ENCODE data around the gene TNIP2. TPM values are rescaled to one million over a fixed set of nuclear protein-coding genes. Genes with fewer than 3 reads are reported as not detected.

TNIP2 gene
- total and polyA plus RNA-seq, 2 of the 13 experiments (the other 11 are each of a cell fraction or from before 2014, with no cell fraction given), result 25.6 to 38.0 TPM

DNA sequence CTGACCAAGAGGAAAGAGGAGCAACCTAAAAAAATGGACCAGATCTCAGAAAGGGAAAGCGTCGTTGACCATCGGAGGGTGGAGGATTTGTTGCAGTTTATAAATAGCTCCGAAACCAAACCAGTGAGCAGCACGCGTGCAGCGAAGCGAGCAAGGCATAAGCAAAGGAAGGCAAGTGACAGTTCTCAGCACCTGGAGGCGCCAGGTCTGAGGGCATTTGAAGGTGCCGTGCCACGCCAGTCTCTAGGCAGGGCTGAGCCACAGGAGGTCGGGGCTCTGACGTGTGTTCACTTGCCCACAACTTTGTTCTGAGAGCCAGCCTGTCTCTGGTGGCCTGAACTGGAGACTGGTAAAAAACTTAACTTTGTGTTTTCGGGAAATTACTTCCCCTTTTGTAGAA lies 59.7 kb downstream of the TNIP2 start:
- Histone ChIP-seq H4K20me1 (ENCODE audit: insufficient read depth, low read length) (0 out of 2 replicates have a peak, but pooled peaks cover 2% of the 10 kb centered on the region), H3K27me3 (ENCODE audit: control insufficient read depth in 1 of 2, insufficient read depth in 2 of 2, low read length in 2 of 2) (no peaks in the 10 kb centered on the region), H3K4me3 (replicated peaks in 1 of 3; ENCODE audit: insufficient read depth in 1 of 3, low read depth in 2 of 3, low read length in 3 of 3) (no peak overlapping the region), H3K27ac (ENCODE audit: extremely low read length, insufficient read depth, low read length) (no peak overlapping the region), H3K36me3 (replicated peaks in 1 of 2; ENCODE audit: control insufficient read depth in 1 of 2, insufficient read depth in 2 of 2, low read length in 2 of 2) (peaks cover 42 to 84% of the 10 kb centered on the region in 2 experiments), H3K4me1 (ENCODE audit: insufficient read depth, low read length) (peaks cover 17% of the 10 kb centered on the region), H2AFZ (ENCODE audit: low read length) (no peak overlapping the region), H3K9me3 (ENCODE audit: low read length) (no peaks in the 10 kb centered on the region), H3K4me2 (ENCODE audit: low read depth, low read length) (no peak overlapping the region), H3K9ac (ENCODE audit: insufficient read depth, low read depth, low read length) (no peak overlapping the region), H3K79me2 (ENCODE audit: insufficient read depth, low read length) (no peaks in the 10 kb centered on the region)
- ATAC-seq, result no peak
- 98% methylated on average over 11 of the region's 14 CpGs for WGBS (ENCODE audit: low lambda C conversion rate)
- no peak for DNase-seq (ENCODE audit: low spot score)
- intact Hi-C loops (cut with micrococcal nuclease; ENCODE audit: unreplicated experiment) (no loop called here), in situ Hi-C loops (cut with HindIII; ENCODE audit: extremely low pct_ligation_motif_present, low pct_unique_long_range_greater_than_20kb) (no loop called here)
- TF ChIP-seq ZBTB8A (CRISPR knock-in tag; IDR thresholded peaks at IDR 0.05; ENCODE audit: borderline replicate concordance, low read depth), result no peak
- TF ChIP-seq AKAP8 (CRISPR knock-in tag; IDR thresholded peaks at IDR 0.05), result no peak
- no peak for TF ChIP-seq E2F5 (CRISPR knock-in tag; conservative IDR thresholded peaks at IDR 0.05)
- no peak for TF ChIP-seq PTBP1 (IDR thresholded peaks at IDR 0.05; ENCODE audit: low read depth, low read length, poor library complexity, severe bottlenecking)
- no peak for TF ChIP-seq POLR2AphosphoS5 (IDR thresholded peaks at IDR 0.05; ENCODE audit: low read depth, low read length)
- FAIRE-seq, result no peak
- ChIA-PET CTCF (ENCODE audit: low intra/inter-chr PET ratio, low total read pairs) (no interaction called here), POLR2A (no interaction called here)
- BruUV-seq (replicated peaks), result no TSS peak

DNA sequence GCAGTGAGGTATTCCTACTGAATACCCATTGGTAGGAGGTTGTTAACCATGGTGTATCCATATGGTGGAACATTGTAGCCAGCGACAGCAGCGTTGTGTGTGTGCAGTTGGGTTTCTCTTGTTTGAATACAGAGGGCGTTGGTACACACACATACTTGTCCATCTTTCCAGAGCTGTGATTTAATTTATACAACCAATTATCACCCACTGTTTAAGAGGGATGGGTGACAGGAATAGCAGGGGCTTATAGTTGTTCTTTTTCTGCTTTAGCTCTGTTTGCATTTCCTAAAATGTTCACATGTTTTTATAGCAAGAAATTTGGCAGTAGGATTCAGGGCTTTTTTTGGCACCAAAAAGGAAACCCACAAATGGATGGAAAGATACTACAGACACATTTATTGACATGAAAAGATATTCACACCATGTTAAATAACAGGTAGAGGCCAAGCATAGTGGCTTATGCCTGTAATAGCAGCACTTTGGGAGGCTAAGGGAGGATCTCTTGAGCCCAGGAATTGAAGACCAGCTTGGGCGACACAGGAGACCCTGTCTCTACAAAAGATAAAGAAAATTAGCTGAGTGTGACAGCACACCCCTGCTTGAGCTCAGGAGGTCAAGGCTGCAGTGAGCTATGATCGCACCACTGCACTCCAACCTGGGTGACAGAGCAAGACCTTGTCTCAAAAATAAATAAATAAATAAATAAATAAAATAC lies 60.6 kb downstream of the TNIP2 start:
- H3K4me2 ChIP-seq (ENCODE audit: low read depth, low read length), result no peak overlapping the region
- H3K9ac ChIP-seq (ENCODE audit: insufficient read depth, low read depth, low read length), result no peak overlapping the region
- no TSS peak for BruUV-seq (replicated peaks)
- ChIA-PET POLR2A (no interaction called here), CTCF (ENCODE audit: low intra/inter-chr PET ratio, low total read pairs) (no interaction called here)
- H3K36me3 ChIP-seq (replicated peaks in 1 of 2; ENCODE audit: control insufficient read depth in 1 of 2, insufficient read depth in 2 of 2, low read length in 2 of 2), result peaks cover 45 to 90% of the 10 kb centered on the region in 2 experiments
- 0 out of 2 replicates have a peak, but pooled peaks cover 2% of the 10 kb centered on the region for H4K20me1 ChIP-seq (ENCODE audit: insufficient read depth, low read length)
- 96% methylated on average over 5 of the region's 5 CpGs for WGBS (ENCODE audit: low lambda C conversion rate)
- in situ Hi-C loops (cut with HindIII; ENCODE audit: extremely low pct_ligation_motif_present, low pct_unique_long_range_greater_than_20kb), result no loop called here
- H3K4me1 ChIP-seq (ENCODE audit: insufficient read depth, low read length), result peaks cover 17% of the 10 kb centered on the region
- intact Hi-C loops (cut with micrococcal nuclease; ENCODE audit: unreplicated experiment), result no loop called here
- no peak overlapping the region for H3K27ac ChIP-seq (ENCODE audit: extremely low read length, insufficient read depth, low read length)
- no peak overlapping the region for H2AFZ ChIP-seq (ENCODE audit: low read length)
- no peak for DNase-seq (ENCODE audit: low spot score)
- H3K79me2 ChIP-seq (ENCODE audit: insufficient read depth, low read length), result no peaks in the 10 kb centered on the region
- H3K27me3 ChIP-seq (ENCODE audit: control insufficient read depth in 1 of 2, insufficient read depth in 2 of 2, low read length in 2 of 2), result no peaks in the 10 kb centered on the region
- no peaks in the 10 kb centered on the region for H3K9me3 ChIP-seq (ENCODE audit: low read length)
- ATAC-seq, result no peak
- H3K4me3 ChIP-seq (replicated peaks in 1 of 3; ENCODE audit: insufficient read depth in 1 of 3, low read depth in 2 of 3, low read length in 3 of 3), result no peak overlapping the region
- no peak for FAIRE-seq
- TF ChIP-seq THAP11 (CRISPR knock-in tag; IDR thresholded peaks at IDR 0.05) (no peak), ZNF75D (CRISPR knock-in tag; IDR thresholded peaks at IDR 0.05; ENCODE audit: borderline replicate concordance) (no peak), ZGPAT (CRISPR knock-in tag; IDR thresholded peaks at IDR 0.05) (no peak), MBNL3 (CRISPR knock-in tag; conservative IDR thresholded peaks at IDR 0.05) (no peak), ZNF33B (CRISPR knock-in tag; IDR thresholded peaks at IDR 0.05) (no peak), IRX3 (CRISPR knock-in tag; IDR thresholded peaks at IDR 0.05; ENCODE audit: borderline replicate concordance, low read depth) (no peak), TCF12 (IDR thresholded peaks at IDR 0.05) (no peak), TCF12 (CRISPR knock-in tag; IDR thresholded peaks at IDR 0.05) (no peak), REPIN1 (CRISPR knock-in tag; IDR thresholded peaks at IDR 0.05; ENCODE audit: borderline replicate concordance, low read depth) (no peak), POGZ (CRISPR knock-in tag; IDR thresholded peaks at IDR 0.05) (no peak), ZFP36L1 (CRISPR knock-in tag; IDR thresholded peaks at IDR 0.05) (no peak), MEF2D (CRISPR knock-in tag; IDR thresholded peaks at IDR 0.05) (no peak), JDP2 (CRISPR knock-in tag; IDR thresholded peaks at IDR 0.05; ENCODE audit: borderline replicate concordance) (no peak)
